PC-3 (cell line): ENCODE measurements around the gene CRISPLD2. TPM values are rescaled to one million over a fixed set of nuclear protein-coding genes. Genes with fewer than 3 reads are reported as not detected.
A peak's percentile ranks its signal among the peaks of the same experiment; 100 is the strongest.

Experiments used
- ATAC-seq: fragments of 200-7000 bp; cut with Tn5 transposase; 2 replicates; pipeline ENCODE4 v1.9.1; 2020; ENCODE audit warnings: mild to moderate bottlenecking, moderate library complexity
- BruUV-seq: library from RNA; stranded (reverse); fragments of 400-500 nt; replicated peaks from 2 replicates; lab custom pipeline; 2021; lab: Mats Ljungman, UMichigan
- CTCF ChIA-PET: fragments of 300-600 bp; sonication (Branson Sonifier 250); formaldehyde crosslinking; loops from one replicate; lab custom pipeline; 2022; ENCODE audit warnings: antibody characterized with exemption; lab: Charles Lee
- POLR2A ChIA-PET: fragments of 300-600 bp; sonication (Branson Sonifier 250); formaldehyde crosslinking; loops from one replicate; lab custom pipeline; 2022; ENCODE audit warnings: antibody characterized with exemption; ENCODE audit not compliant: unreplicated experiment; lab: Charles Lee
- DNase-seq: peaks from one replicate; pipeline ENCODE4 v3.0.0-alpha.2; 2015
- H2AFZ ChIP-seq: fragments of 300-600 bp; sonication (generic); 2 replicates; pipeline ENCODE4 v1.6.0; 2016; ENCODE audit warnings: antibody characterized with exemption, low read length
- H3F3A ChIP-seq: fragments of 300-600 bp; sonication (generic); one replicate; pipeline ENCODE4 v1.6.0; 2017; ENCODE audit warnings: antibody characterized with exemption, low read length, control low read depth, mild to moderate bottlenecking; ENCODE audit not compliant: unreplicated experiment
- H3K27ac ChIP-seq: fragments of 300-600 bp; sonication (generic); 2 replicates; pipeline ENCODE4 v1.5.1; 2016; ENCODE audit warnings: mild to moderate bottlenecking, low read length
- H3K27me3 ChIP-seq: fragments of 300-600 bp; sonication (generic); 2 replicates; pipeline ENCODE4 v1.6.1; 2016; ENCODE audit warnings: low read length, mixed read lengths
- H3K36me3 ChIP-seq: fragments of 300-600 bp; sonication (generic); 2 replicates; pipeline ENCODE4 v1.6.1; 2016; ENCODE audit warnings: low read depth, mixed run types, low read length, mixed read lengths
- H3K4me1 ChIP-seq: fragments of 300-600 bp; sonication (generic); 2 replicates; pipeline ENCODE4 v1.5.1; 2016; ENCODE audit warnings: low read length; ENCODE audit not compliant: insufficient read depth
- H3K4me2 ChIP-seq: fragments of 300-600 bp; sonication (generic); 2 replicates; pipeline ENCODE4 v1.6.0; 2016; ENCODE audit warnings: low read length
- H3K4me3 ChIP-seq: fragments of 300-600 bp; sonication (generic); 2 replicates; pipeline ENCODE4 v1.5.1; 2016; ENCODE audit warnings: mild to moderate bottlenecking, low read length, mixed read lengths
- H3K79me2 ChIP-seq: fragments of 300-600 bp; sonication (generic); 2 replicates; pipeline ENCODE4 v1.6.1; 2017; ENCODE audit warnings: low read length, mixed read lengths
- H3K9ac ChIP-seq: fragments of 300-600 bp; sonication (generic); 2 replicates; pipeline ENCODE4 v1.6.0; 2016; ENCODE audit warnings: mild to moderate bottlenecking, low read length
- H3K9me2 ChIP-seq: fragments of 300-600 bp; sonication (generic); replicated peaks from 2 replicates; pipeline ENCODE4 v1.6.1; 2016; ENCODE audit warnings: mixed run types, low read length, mixed read lengths
- H3K9me3 ChIP-seq: fragments of 300-600 bp; sonication (generic); 2 replicates; pipeline ENCODE4 v1.6.1; 2016; ENCODE audit warnings: low read length, mixed read lengths
- H4K20me1 ChIP-seq: fragments of 300-600 bp; sonication (generic); 2 replicates; pipeline ENCODE4 v1.6.1; 2016; ENCODE audit warnings: low read length, mixed read lengths
- EZH2 ChIP-seq: fragments of 300-600 bp; sonication (generic); IDR thresholded peaks from one replicate; pipeline ENCODE4 v1.6.1; 2017; ENCODE audit warnings: antibody characterized with exemption, mild to moderate bottlenecking, low read length; ENCODE audit not compliant: unreplicated experiment
- EZH2phosphoT487 ChIP-seq: fragments of 300-600 bp; sonication (generic); IDR thresholded peaks from 2 replicates; pipeline ENCODE4 v1.6.1; 2018; ENCODE audit warnings: mild to moderate bottlenecking, antibody characterized with exemption, low read length, borderline replicate concordance
- intact Hi-C: fragments of 100-400 bp; cut with micrococcal nuclease; formaldehyde crosslinking; loops from 2 replicates; pipeline ENCODE4 v1.9.0; 2023
- total RNA-seq: library from RNA; depleted of rRNA; stranded (reverse); fragments of >200 nt; gene quantifications from 2 replicates; pipeline ENCODE4 v1.2.3, GENCODE V29; 2014
- TF ChIP-seq, protein P1 (sequence below): fragments of 300-600 bp; sonication (generic); conservative IDR thresholded peaks from 2 replicates; pipeline ENCODE4 v1.5.1; 2017; ENCODE audit warnings: antibody characterized with exemption, low read depth, mild to moderate bottlenecking, low read length

The CRISPLD2 gene
- total RNA-seq, 1 experiment from 2014 or later, result 2.8 TPM

DNA sequence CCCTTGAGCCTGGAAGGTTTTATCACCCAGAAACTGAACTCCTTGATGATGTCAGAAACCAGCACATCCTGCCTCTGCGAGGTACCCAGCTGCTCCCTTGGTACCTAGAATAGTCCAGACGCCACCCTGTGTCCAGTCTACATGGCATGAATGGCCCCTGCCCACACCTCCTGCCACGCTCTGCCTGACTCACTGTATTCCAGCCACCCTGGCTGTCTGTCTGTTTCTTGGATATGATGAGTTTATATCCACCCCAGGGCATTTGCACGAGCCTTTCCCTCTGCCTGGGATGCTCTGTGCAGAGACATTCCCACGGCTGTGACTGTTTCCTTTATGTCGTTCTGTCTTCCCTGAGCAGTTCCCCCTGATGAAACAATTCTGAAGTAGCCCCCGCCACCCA lies 68.7 kb downstream of the CRISPLD2 start:
- H2AFZ ChIP-seq, result no peak overlapping the region
- ChIA-PET POLR2A (no interaction called here), CTCF (no interaction called here)
- H3F3A ChIP-seq, result no peaks in the 10 kb centered on the region
- H3K9ac ChIP-seq, result no peak overlapping the region
- no peak overlapping the region for H3K27ac ChIP-seq
- no peaks in the 10 kb centered on the region for H3K27me3 ChIP-seq
- no peak overlapping the region for H3K4me3 ChIP-seq
- no peaks in the 10 kb centered on the region for H4K20me1 ChIP-seq
- intact Hi-C loops, result no loop called here
- peaks cover 9% of the 10 kb centered on the region; the same call in 1 of the 2 replicates for H3K4me1 ChIP-seq
- peak; percentile 13 for DNase-seq
- no TSS peak for BruUV-seq
- TF ChIP-seq, protein P1, sequence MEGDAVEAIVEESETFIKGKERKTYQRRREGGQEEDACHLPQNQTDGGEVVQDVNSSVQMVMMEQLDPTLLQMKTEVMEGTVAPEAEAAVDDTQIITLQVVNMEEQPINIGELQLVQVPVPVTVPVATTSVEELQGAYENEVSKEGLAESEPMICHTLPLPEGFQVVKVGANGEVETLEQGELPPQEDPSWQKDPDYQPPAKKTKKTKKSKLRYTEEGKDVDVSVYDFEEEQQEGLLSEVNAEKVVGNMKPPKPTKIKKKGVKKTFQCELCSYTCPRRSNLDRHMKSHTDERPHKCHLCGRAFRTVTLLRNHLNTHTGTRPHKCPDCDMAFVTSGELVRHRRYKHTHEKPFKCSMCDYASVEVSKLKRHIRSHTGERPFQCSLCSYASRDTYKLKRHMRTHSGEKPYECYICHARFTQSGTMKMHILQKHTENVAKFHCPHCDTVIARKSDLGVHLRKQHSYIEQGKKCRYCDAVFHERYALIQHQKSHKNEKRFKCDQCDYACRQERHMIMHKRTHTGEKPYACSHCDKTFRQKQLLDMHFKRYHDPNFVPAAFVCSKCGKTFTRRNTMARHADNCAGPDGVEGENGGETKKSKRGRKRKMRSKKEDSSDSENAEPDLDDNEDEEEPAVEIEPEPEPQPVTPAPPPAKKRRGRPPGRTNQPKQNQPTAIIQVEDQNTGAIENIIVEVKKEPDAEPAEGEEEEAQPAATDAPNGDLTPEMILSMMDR, result no peak
- no peak for TF ChIP-seq EZH2phosphoT487
- no peak for TF ChIP-seq EZH2
- H3K4me2 ChIP-seq, result no peak overlapping the region
- no peaks in the 10 kb centered on the region for H3K9me2 ChIP-seq
- H3K79me2 ChIP-seq, result no peaks in the 10 kb centered on the region
- H3K36me3 ChIP-seq, result no peaks in the 10 kb centered on the region
- peak; percentile 33; the same call in 1 of the 2 replicates for ATAC-seq
- H3K9me3 ChIP-seq, result no peaks in the 10 kb centered on the region

DNA sequence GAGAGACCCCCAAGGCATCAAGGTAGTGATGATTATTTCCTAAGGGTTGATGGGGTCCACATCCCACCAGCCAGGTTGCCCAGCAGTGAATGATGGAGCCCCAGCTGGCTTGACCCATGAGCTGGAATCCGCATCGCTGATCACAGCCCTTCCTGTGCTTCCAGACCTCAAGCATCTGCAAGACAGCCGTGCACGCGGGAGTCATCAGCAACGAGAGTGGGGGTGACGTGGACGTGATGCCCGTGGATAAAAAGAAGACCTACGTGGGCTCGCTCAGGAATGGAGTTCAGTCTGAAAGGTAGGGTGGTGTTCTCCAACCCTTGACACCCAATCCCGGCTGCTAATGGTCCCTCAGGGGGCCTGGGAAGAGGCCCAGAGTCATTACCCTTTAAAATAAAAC lies 69.3 kb downstream of the CRISPLD2 start:
- Histone ChIP-seq H3K9me3 (no peaks in the 10 kb centered on the region), H3K9ac (no peak overlapping the region), H3K4me3 (no peak overlapping the region), H3K27me3 (no peaks in the 10 kb centered on the region), H4K20me1 (no peaks in the 10 kb centered on the region), H3K36me3 (no peaks in the 10 kb centered on the region), H2AFZ (no peak overlapping the region), H3K79me2 (no peaks in the 10 kb centered on the region), H3K9me2 (no peaks in the 10 kb centered on the region), H3F3A (no peaks in the 10 kb centered on the region), H3K4me1 (peaks cover 9% of the 10 kb centered on the region; the same call in 1 of the 2 replicates), H3K27ac (peak overlapping the region; percentile 13; the same call in 1 of the 2 replicates), H3K4me2 (no peak overlapping the region)
- TF ChIP-seq EZH2, result no peak
- no peak for TF ChIP-seq EZH2phosphoT487
- TF ChIP-seq, protein P1, result no peak
- ATAC-seq (no peak), DNase-seq (no peak)
- intact Hi-C loops, result no loop called here
- ChIA-PET CTCF (no interaction called here), POLR2A (no interaction called here)
- no TSS peak for BruUV-seq

DNA sequence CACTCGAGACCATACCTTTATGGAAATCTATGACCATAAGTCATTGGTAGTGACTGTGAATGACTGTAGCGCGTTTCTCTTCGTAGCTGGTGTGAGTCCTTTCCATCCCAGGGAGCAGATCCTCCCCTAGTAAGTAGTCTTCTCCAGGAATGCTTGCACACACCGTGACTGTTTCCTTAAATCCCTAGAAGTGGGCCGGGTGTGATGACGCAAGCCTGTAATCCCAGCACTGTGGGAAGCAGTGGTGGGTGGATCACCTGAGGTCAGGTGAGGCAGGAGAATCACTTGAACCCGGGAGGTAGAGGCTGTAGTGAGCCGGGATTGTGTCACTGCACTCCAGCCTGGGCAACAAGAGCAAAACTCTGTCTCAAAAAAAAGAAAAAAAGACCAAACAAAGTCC lies 70.6 kb downstream of the CRISPLD2 start:
- no TSS peak for BruUV-seq

More for the DNA sequence above, 70.6 kb downstream of the CRISPLD2 start:
- Histone ChIP-seq H3K4me3 (no peak overlapping the region), H3K9me3 (no peaks in the 10 kb centered on the region), H3F3A (no peaks in the 10 kb centered on the region), H4K20me1 (no peaks in the 10 kb centered on the region), H2AFZ (no peak overlapping the region), H3K27me3 (no peaks in the 10 kb centered on the region), H3K36me3 (no peaks in the 10 kb centered on the region), H3K9ac (no peak overlapping the region), H3K9me2 (no peaks in the 10 kb centered on the region), H3K27ac (no peak overlapping the region), H3K79me2 (no peaks in the 10 kb centered on the region), H3K4me1 (peaks cover 9% of the 10 kb centered on the region; the same call in 1 of the 2 replicates), H3K4me2 (no peak overlapping the region)
- no peak for DNase-seq
- ATAC-seq, result no peak
- ChIA-PET CTCF (no interaction called here), POLR2A (no interaction called here)
- TF ChIP-seq, protein P1, result no peak
- TF ChIP-seq EZH2phosphoT487, result no peak
- no peak for TF ChIP-seq EZH2
- intact Hi-C loops, result no loop called here
